Small intestine (tissue), 7 donors: ENCODE results near the gene KLHL18. TPM values are rescaled to one million over a fixed set of nuclear protein-coding genes. Genes with fewer than 3 reads are reported as not detected.
"Not testable (repeated sequence)": the region's sequence is repeated elsewhere in the genome, so short reads cannot be mapped to it uniquely, and the experiment has no call there.

Source experiments
- DNase-seq, 2 donors: peaks; one replicate each; pipeline versions ENCODE4 v3.0.0 to v3.0.0-alpha.2; 2013
- FAIRE-seq: peaks from 2 replicates; lab custom pipeline; 2012; peaks lifted over from hg19 to GRCh38; lab: Jason Lieb, UNC
- H3K27ac ChIP-seq, 3 donors: one replicate each; pipeline ENCODE4 v1.5.1; 2013; ENCODE audit warnings: low read length in 2 of 3, mild to moderate bottlenecking in 2 of 3, control low read depth in 1 of 3, inconsistent platforms in 1 of 3, low read depth in 1 of 3, moderate library complexity in 1 of 3
- H3K27me3 ChIP-seq, 3 donors: one replicate each; pipeline ENCODE4 v1.6.1; 2013; ENCODE audit warnings: low read length in 3 of 3, inconsistent platforms in 1 of 3; ENCODE audit not compliant: control insufficient read depth in 3 of 3, insufficient read depth in 3 of 3
- H3K36me3 ChIP-seq, 3 donors: one replicate each; pipeline ENCODE4 v1.6.1; 2013; ENCODE audit warnings: low read length in 3 of 3, inconsistent platforms in 1 of 3, low read depth in 1 of 3, mild to moderate bottlenecking in 1 of 3, moderate library complexity in 1 of 3; ENCODE audit not compliant: control insufficient read depth in 3 of 3, insufficient read depth in 2 of 3
- H3K4me1 ChIP-seq, 3 donors: one replicate each; pipeline ENCODE4 v1.6.1; 2013; ENCODE audit warnings: low read length in 2 of 3, inconsistent platforms in 1 of 3, low read depth in 1 of 3, mild to moderate bottlenecking in 1 of 3, moderate library complexity in 1 of 3; ENCODE audit not compliant: control insufficient read depth in 3 of 3, insufficient read depth in 2 of 3
- H3K4me3 ChIP-seq, 3 donors: one replicate each; pipeline ENCODE4 v1.5.1; 2013; ENCODE audit warnings: low read length in 3 of 3, control low read depth in 1 of 3, inconsistent platforms in 1 of 3, low read depth in 1 of 3, mild to moderate bottlenecking in 1 of 3, moderate library complexity in 1 of 3
- H3K9me3 ChIP-seq, 2 donors: one replicate each; pipeline ENCODE4 v1.6.1; 2013; ENCODE audit warnings: low read depth in 1 of 2, low read length in 1 of 2; ENCODE audit not compliant: control insufficient read depth in 2 of 2, insufficient read depth in 1 of 2
- WGBS, 3 donors: extraction: QIAGEN DNeasy Blood & Tissue Kit; methylation state at CpG; one replicate each; pipeline ENCODE4 v1.1.7; 2013; 5-methylcytosine and 5-hydroxymethylcytosine counted together
- polyA plus RNA-seq, 4 donors: library from polyadenylated mRNA; stranded (reverse) in 3 of 4; unstranded in 1 of 4; fragments of 200-250 nt in 3 of 4; fragments of 120-200 nt in 1 of 4; gene quantifications; one replicate each; pipeline versions ENCODE4 v1.2.1 to v1.2.3, GENCODE V29; 2013
- donor health status: healthy with polysubstance abuse.
- donor health status: control.
- donor health status: control.
- donor health status: Bipolar disorder and iron deficiency.
- donor health status: healthy.

Gene KLHL18
- polyA plus RNA-seq, 4 donors = 8.8 to 23.3 (median 17.6) TPM

GRCh38 chr3:47366833-47367232, 84.1 kb downstream of the KLHL18 start:
- Histone ChIP-seq H3K4me1 (peaks cover 0 to 4% (median 0%) of the 10 kb centered on the region in 3 donors), H3K27ac (no peak overlapping the region), H3K9me3 (no peaks in the 10 kb centered on the region), H3K27me3 (no peaks in the 10 kb centered on the region), H3K4me3 (no peak overlapping the region), H3K36me3 (no peaks in the 10 kb centered on the region)
- DNase-seq (no peak), FAIRE-seq (no peak)
- 88 to 96% (median 96%) methylated on average over 2 of the region's 2 CpGs for WGBS, 3 donors

GRCh38 chr3:47367631-47368030, 84.9 kb downstream of the KLHL18 start:
- Histone ChIP-seq H3K36me3 (no peaks in the 10 kb centered on the region), H3K27ac (no peak overlapping the region), H3K4me3 (no peak overlapping the region), H3K4me1 (peaks cover 0 to 4% (median 0%) of the 10 kb centered on the region in 3 donors), H3K9me3 (no peaks in the 10 kb centered on the region), H3K27me3 (no peaks in the 10 kb centered on the region)
- 89 to 94% (median 93%) methylated on average over 7 of the region's 7 CpGs for WGBS, 3 donors
- DNase-seq (no peak), FAIRE-seq (no peak)

DNA sequence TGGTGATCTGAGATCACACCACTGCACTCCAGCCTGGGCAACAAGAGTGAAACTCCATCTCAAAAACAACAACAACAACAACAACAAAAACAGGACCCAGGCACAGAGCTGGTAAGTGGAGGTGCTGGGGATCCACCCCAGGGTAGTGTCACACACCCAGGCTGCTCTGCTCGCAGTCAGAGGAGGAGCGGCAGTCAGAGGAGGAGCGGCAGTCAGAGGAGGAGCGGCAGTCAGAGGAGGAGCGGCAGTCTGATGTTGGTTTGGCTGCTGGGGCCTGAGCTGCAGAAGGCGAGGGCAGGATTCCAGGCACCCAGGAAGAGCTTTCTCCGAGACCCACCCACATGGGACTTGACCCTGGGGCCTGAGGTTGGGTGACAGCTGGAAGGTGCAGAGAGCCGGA, 87.3 kb downstream of the KLHL18 start:
- not testable (repeated sequence) for H3K27ac ChIP-seq, H3K4me1 ChIP-seq, H3K9me3 ChIP-seq, H3K27me3 ChIP-seq, H3K36me3 ChIP-seq, H3K4me3 ChIP-seq, DNase-seq, FAIRE-seq
- 86 to 90% (median 89%) methylated on average over 8 of the region's 8 CpGs for WGBS, 3 donors

- no peaks in the 10 kb centered on the region for H3K27me3 ChIP-seq
- peaks cover 0 to 4% (median 0%) of the 10 kb centered on the region in 3 donors for H3K4me1 ChIP-seq
- H3K36me3 ChIP-seq = no peaks in the 10 kb centered on the region
- DNase-seq (peak; percentile 12 to 26), FAIRE-seq (no peak)
- WGBS, 3 donors = 33 to 38% (median 36%) methylated on average over 13 of the region's 13 CpGs
- H3K27ac ChIP-seq = no peak overlapping the region
- no peaks in the 10 kb centered on the region for H3K9me3 ChIP-seq
- H3K4me3 ChIP-seq = no peak overlapping the region
Observed at GRCh38 chr3:47370887-47371697, 88.3 kb downstream of the KLHL18 start.

- Histone ChIP-seq H3K36me3 (no peaks in the 10 kb centered on the region), H3K4me1 (peaks cover 0 to 13% (median 3%) of the 10 kb centered on the region in 3 donors), H3K4me3 (no peak overlapping the region), H3K27ac (no peak overlapping the region), H3K27me3 (no peaks in the 10 kb centered on the region), H3K9me3 (no peaks in the 10 kb centered on the region)
- no peak for FAIRE-seq
- DNase-seq = no peak
Observed at GRCh38 chr3:47374587-47374986, 91.8 kb downstream of the KLHL18 start.

GRCh38 chr3:47376393-47376792, 93.6 kb downstream of the KLHL18 start:
- Histone ChIP-seq H3K27me3 (no peaks in the 10 kb centered on the region), H3K4me3 (no peak overlapping the region), H3K36me3 (no peaks in the 10 kb centered on the region), H3K9me3 (no peaks in the 10 kb centered on the region), H3K4me1 (peaks cover 0 to 14% (median 3%) of the 10 kb centered on the region in 3 donors), H3K27ac (no peak overlapping the region)
- DNase-seq (no peak), FAIRE-seq (no peak)
- WGBS, 3 donors = 80 to 87% (median 86%) methylated on average over 3 of the region's 3 CpGs

GRCh38 chr3:47377186-47377585, 94.4 kb downstream of the KLHL18 start:
- Histone ChIP-seq H3K27me3 (no peaks in the 10 kb centered on the region), H3K9me3 (no peaks in the 10 kb centered on the region), H3K4me3 (no peak overlapping the region), H3K27ac (no peak overlapping the region), H3K4me1 (peaks cover 0 to 20% (median 3%) of the 10 kb centered on the region in 3 donors), H3K36me3 (no peaks in the 10 kb centered on the region)
- no peak for DNase-seq
- WGBS, 3 donors = 83 to 93% (median 83%) methylated on average over 2 of the region's 2 CpGs
- no peak for FAIRE-seq

DNA sequence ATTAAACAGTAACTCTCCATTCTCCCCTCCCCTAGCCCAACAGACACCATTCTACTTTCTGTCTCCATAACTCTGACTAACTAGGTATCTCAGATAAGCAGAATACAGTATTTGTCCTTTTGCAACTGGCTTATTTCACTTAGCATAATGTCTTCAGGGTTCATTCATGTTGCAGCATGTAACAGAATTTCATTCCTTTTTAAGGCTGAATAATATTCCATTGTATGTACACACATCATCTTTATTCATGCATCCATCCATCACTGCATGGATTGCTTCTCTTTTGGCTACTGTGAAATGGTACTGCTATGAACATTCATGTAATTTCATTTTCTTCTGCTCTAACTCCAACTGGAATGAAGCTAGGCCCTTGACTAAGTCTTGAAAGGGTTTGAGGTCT, 96.1 kb downstream of the KLHL18 start:
- H3K27ac ChIP-seq = peak overlapping the region; percentile 96 to 99 (median 99)
- no peaks in the 10 kb centered on the region for H3K9me3 ChIP-seq
- no peaks in the 10 kb centered on the region for H3K27me3 ChIP-seq
- DNase-seq = no peak
- peaks cover 0 to 29% (median 6%) of the 10 kb centered on the region in 3 donors for H3K4me1 ChIP-seq
- no peak for FAIRE-seq
- H3K36me3 ChIP-seq = peaks cover 0 to 3% (median 2%) of the 10 kb centered on the region in 3 donors
- peak overlapping the region in 1 of 3 donors; percentile 95 for H3K4me3 ChIP-seq
